Transverse colon (tissue), 3 donors: Measurements from ENCODE around the gene MBNL1.

Experiments used
- CTCF ChIP-seq, 5 experiments: fragments of 200-600 bp in 3 of 5; fragments of 450-650 bp in 2 of 5; sonication (generic) in 3 of 5; IDR thresholded peaks; 1 replicate in 2 of 5; 2 replicates in 3 of 5; pipeline ENCODE4 v1.5.1; 2016 to 2017; ENCODE audit warnings: antibody characterized with exemption in 5 of 5, inconsistent platforms in 3 of 5, mild to moderate bottlenecking in 2 of 5, moderate library complexity in 1 of 5
- POLR2A ChIP-seq: fragments of 450-650 bp; IDR thresholded peaks from one replicate; pipeline ENCODE4 v1.6.1; 2016; ENCODE audit warnings: antibody characterized with exemption, mild to moderate bottlenecking, moderate library complexity

DNA sequence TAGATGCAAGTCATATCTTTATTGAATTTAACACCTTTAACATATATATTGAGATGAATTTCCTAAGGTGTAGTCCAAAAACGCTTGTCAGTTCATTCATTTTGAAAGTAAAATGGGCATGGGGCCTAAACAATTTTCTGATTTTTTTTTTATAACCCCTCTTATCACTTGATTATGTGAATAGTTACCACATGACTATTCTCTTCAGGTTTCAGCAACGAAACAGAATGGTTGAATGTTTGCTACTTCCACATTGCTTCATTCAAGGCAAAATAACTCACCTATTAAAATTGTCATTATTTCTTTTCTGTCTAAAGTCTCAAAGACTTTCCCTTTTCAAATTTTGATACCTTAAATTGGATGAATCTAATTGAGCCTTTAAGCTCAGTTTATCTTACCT lies 96.4 kb downstream of the MBNL1 start:
- TF ChIP-seq POLR2A (no peak), CTCF (IDR thresholded peaks at IDR 0.05) (no peak)
